ENCODE measurements around the gene GORASP1. TPM values are rescaled to one million over a fixed set of nuclear protein-coding genes. Genes with fewer than 3 reads are reported as not detected.

The GORASP1 gene
- total RNA-seq, 1 experiment from 2014 or later = 38.5 TPM

- Histone ChIP-seq H3K4me2 (ENCODE audit: low read depth, low read length, poor library complexity, severe bottlenecking) (peak overlapping the region; percentile 77), H3K36me3 (ENCODE audit: insufficient read depth, low read length) (no peaks in the 10 kb centered on the region), H3K27me3 (ENCODE audit: low read length) (no peaks in the 10 kb centered on the region), H3K79me2 (ENCODE audit: low read length) (peaks cover 37% of the 10 kb centered on the region), H3K4me1 (ENCODE audit: low read length) (peaks cover 54% of the 10 kb centered on the region), H3K9me2 (replicated peaks; ENCODE audit: insufficient read depth, low read length) (no peaks in the 10 kb centered on the region), H4K20me1 (ENCODE audit: insufficient read depth, low read depth, low read length) (no peaks in the 10 kb centered on the region), H3K9ac (ENCODE audit: low read length) (no peak overlapping the region), H2AFZ (ENCODE audit: low read length) (no peak overlapping the region), H3K9me3 (ENCODE audit: low read length) (no peaks in the 10 kb centered on the region), H3K4me3 (ENCODE audit: low read length) (peak overlapping the region; percentile 92; the same call in 1 of the 2 replicates), H3K27ac (ENCODE audit: low read length) (no peak overlapping the region)
- DNase-seq = no peak
Measured at GRCh38 chr3:39104961-39105686, 2.3 kb downstream of the GORASP1 start.

DNA sequence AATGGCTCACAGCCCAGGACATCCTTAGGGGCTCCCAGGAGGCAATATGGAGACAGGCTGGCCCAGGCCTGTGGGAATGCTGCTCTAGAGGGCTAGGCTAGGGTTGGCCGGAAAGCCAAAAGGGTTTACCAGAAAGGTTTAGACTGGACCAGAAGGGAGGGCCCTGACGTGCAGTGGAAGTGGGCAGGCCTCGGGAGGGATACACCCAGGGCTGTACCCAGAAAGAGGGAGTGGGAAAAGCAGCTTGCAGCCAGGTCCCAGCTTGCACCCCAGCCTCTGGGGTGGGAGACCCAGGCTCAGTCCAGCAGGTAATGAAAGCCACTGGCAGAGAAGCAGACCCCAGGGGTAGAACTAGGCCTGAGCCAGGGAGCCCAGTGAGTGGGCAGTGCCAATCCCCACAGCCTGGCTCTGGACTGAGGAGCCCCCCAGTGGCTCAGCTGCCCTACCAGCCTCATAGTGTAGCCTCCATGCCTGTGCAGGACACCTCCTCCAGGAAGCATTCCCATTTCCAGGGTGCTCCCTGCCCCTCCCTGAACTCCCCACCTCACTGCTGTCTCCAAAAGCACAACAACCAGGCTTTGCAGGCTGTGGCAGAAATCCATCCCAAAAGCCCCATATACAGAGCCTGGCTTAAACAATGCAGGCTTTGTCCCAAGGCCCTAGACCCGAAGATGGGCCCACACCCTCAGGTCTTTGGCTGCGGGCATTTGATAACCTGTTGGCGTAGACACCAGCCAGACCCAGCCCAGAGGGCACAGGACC lies 3.5 kb downstream of the GORASP1 start:
- no peak overlapping the region for H2AFZ ChIP-seq (ENCODE audit: low read length)
- peak overlapping the region; percentile 28; the same call in 1 of the 2 replicates for H3K27ac ChIP-seq (ENCODE audit: low read length)
- no peaks in the 10 kb centered on the region for H3K9me2 ChIP-seq (replicated peaks; ENCODE audit: insufficient read depth, low read length)
- H3K9ac ChIP-seq (ENCODE audit: low read length) = no peak overlapping the region
- no peaks in the 10 kb centered on the region for H3K9me3 ChIP-seq (ENCODE audit: low read length)
- no peaks in the 10 kb centered on the region for H4K20me1 ChIP-seq (ENCODE audit: insufficient read depth, low read depth, low read length)
- no peaks in the 10 kb centered on the region for H3K27me3 ChIP-seq (ENCODE audit: low read length)
- no peak overlapping the region for H3K4me3 ChIP-seq (ENCODE audit: low read length)
- H3K4me1 ChIP-seq (ENCODE audit: low read length) = peaks cover 49% of the 10 kb centered on the region
- H3K4me2 ChIP-seq (ENCODE audit: low read depth, low read length, poor library complexity, severe bottlenecking) = no peak overlapping the region
- peaks cover 37% of the 10 kb centered on the region for H3K79me2 ChIP-seq (ENCODE audit: low read length)
- no peaks in the 10 kb centered on the region; the same call in 1 of the 2 replicates for H3K36me3 ChIP-seq (ENCODE audit: insufficient read depth, low read length)
- no peak for DNase-seq

DNA sequence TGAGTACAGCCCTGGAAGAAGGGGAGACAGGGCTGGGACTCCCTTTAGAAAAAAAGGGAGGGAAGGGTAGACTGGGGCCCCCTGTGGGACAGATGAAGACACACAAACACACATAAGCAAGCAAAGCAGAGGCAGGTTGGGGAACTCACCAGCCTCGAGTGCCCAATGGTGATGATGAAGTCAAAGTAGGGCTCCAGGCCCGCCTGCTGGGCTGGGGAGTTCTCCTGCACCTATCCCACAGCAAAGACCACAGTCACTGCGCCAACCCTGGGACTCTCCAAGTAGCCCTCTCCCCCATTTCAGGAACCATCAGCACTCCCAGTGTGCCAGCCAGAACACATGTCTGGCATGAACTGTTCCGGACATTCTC lies 4.1 kb downstream of the GORASP1 start:
- Histone ChIP-seq H3K27me3 (ENCODE audit: low read length) (no peaks in the 10 kb centered on the region), H2AFZ (ENCODE audit: low read length) (no peak overlapping the region), H3K4me2 (ENCODE audit: low read depth, low read length, poor library complexity, severe bottlenecking) (no peak overlapping the region), H3K79me2 (ENCODE audit: low read length) (peaks cover 37% of the 10 kb centered on the region), H4K20me1 (ENCODE audit: insufficient read depth, low read depth, low read length) (no peaks in the 10 kb centered on the region), H3K4me3 (ENCODE audit: low read length) (no peak overlapping the region), H3K9me2 (replicated peaks; ENCODE audit: insufficient read depth, low read length) (no peaks in the 10 kb centered on the region), H3K9me3 (ENCODE audit: low read length) (no peaks in the 10 kb centered on the region), H3K9ac (ENCODE audit: low read length) (no peak overlapping the region), H3K27ac (ENCODE audit: low read length) (peak overlapping the region; percentile 28; the same call in 1 of the 2 replicates), H3K4me1 (ENCODE audit: low read length) (peaks cover 42% of the 10 kb centered on the region), H3K36me3 (ENCODE audit: insufficient read depth, low read length) (no peaks in the 10 kb centered on the region; the same call in 1 of the 2 replicates)
- peak; percentile 61 for DNase-seq

DNA sequence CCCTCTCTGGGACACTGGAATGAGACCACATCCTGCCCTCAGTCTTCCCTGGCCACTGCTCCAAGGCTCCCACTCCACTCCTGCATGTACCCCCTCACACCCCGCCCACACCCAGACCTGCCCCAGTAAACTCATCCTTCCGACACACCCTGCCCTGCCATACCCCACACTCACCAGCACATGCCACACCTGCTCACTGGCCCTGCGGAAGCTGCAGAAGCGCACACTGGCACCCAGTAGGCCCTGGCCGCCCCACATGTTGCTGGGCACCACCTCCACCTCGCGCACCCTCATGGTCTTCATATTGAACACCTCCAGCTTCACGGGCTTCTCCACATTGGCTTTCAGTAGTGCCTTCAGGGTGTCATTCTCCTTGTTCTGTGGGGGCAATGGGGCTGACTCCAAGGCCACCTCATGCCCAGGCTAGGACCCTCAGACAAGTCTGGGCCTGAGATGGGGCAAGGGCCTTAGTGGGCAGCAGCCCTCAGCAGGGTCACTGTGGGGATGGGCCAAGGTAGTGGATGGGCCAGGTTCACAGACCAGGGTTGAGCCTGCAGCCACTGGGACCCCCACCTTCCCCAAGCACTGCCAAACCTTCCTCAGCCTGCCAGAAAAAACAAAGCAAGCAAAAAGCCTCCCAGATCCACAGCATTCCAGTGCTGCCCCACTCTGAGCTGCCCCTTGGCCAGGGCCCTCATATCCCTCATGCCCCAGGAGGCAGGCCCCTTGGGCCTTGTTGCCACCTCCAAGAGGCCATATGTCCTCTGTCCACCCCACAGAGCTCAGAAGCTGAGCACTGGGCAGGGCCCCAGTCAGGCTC lies 4.7 kb downstream of the GORASP1 start:
- H4K20me1 ChIP-seq (ENCODE audit: insufficient read depth, low read depth, low read length) = no peaks in the 10 kb centered on the region
- H3K79me2 ChIP-seq (ENCODE audit: low read length) = peaks cover 37% of the 10 kb centered on the region
- no peaks in the 10 kb centered on the region for H3K9me2 ChIP-seq (replicated peaks; ENCODE audit: insufficient read depth, low read length)
- H3K9ac ChIP-seq (ENCODE audit: low read length) = no peak overlapping the region
- no peaks in the 10 kb centered on the region; the same call in none of the 2 replicates for H3K36me3 ChIP-seq (ENCODE audit: insufficient read depth, low read length)
- no peak overlapping the region for H3K4me3 ChIP-seq (ENCODE audit: low read length)
- DNase-seq = no peak
- no peaks in the 10 kb centered on the region for H3K9me3 ChIP-seq (ENCODE audit: low read length)
- H3K27me3 ChIP-seq (ENCODE audit: low read length) = no peaks in the 10 kb centered on the region
- H3K4me2 ChIP-seq (ENCODE audit: low read depth, low read length, poor library complexity, severe bottlenecking) = no peak overlapping the region
- H3K27ac ChIP-seq (ENCODE audit: low read length) = no peak overlapping the region; the same call in 1 of the 2 replicates
- no peak overlapping the region for H2AFZ ChIP-seq (ENCODE audit: low read length)
- H3K4me1 ChIP-seq (ENCODE audit: low read length) = peaks cover 37% of the 10 kb centered on the region

GRCh38 chr3:39101022-39101689 lies 6.3 kb downstream of the GORASP1 start:
- Histone ChIP-seq H3K79me2 (ENCODE audit: low read length) (peaks cover 27% of the 10 kb centered on the region), H4K20me1 (ENCODE audit: insufficient read depth, low read depth, low read length) (no peaks in the 10 kb centered on the region), H3K27me3 (ENCODE audit: low read length) (no peaks in the 10 kb centered on the region), H3K4me1 (ENCODE audit: low read length) (peaks cover 31% of the 10 kb centered on the region), H3K4me3 (ENCODE audit: low read length) (no peak overlapping the region), H3K9me3 (ENCODE audit: low read length) (no peaks in the 10 kb centered on the region), H2AFZ (ENCODE audit: low read length) (no peak overlapping the region), H3K36me3 (ENCODE audit: insufficient read depth, low read length) (peaks cover 15% of the 10 kb centered on the region), H3K27ac (ENCODE audit: low read length) (0 out of 2 replicates have a peak overlapping the region, but pooled peaks have one; percentile 9), H3K9me2 (replicated peaks; ENCODE audit: insufficient read depth, low read length) (no peaks in the 10 kb centered on the region), H3K4me2 (ENCODE audit: low read depth, low read length, poor library complexity, severe bottlenecking) (no peak overlapping the region), H3K9ac (ENCODE audit: low read length) (no peak overlapping the region)
- peak; percentile 82 for DNase-seq

GRCh38 chr3:39100500-39100886 lies 6.9 kb downstream of the GORASP1 start:
- no peaks in the 10 kb centered on the region for H4K20me1 ChIP-seq (ENCODE audit: insufficient read depth, low read depth, low read length)

DNA sequence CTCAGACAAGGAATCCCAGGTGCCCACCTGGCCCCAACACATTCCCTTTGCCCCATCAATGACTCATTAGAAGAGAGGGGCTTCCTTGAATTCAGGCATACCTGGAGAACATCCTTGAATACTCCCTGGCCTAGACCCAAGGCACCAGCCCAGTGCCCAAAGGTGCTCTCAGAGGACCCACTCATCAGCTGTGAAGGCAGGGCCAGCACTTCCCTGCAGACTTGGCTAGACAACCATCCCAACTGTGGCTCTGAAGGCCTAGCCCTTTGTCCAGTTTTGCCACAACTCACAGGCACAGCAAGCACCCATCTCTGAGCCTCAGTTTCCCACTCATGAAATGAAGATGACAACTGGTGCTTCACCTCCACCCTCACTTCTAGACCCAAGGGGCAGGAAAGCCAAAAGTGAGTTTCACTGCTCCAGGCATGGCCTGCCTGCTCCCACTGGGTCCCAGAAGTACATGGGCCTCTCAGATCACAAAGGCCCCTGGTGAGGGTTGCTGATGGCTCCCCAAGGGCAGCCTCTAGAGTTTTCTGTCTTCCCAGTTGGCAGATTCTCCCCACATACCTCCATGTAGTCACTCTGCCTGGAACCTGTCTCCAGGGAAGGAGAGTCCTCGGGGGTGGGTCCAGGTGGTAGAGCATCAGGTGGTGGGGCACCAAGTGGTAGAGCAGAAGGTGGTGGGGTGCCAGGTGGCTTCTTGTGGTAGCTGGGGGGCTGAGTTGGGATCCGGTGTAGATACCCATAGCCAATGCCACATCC lies 7.5 kb downstream of the GORASP1 start:
- no peaks in the 10 kb centered on the region for H3K9me2 ChIP-seq (replicated peaks; ENCODE audit: insufficient read depth, low read length)
- H3K27me3 ChIP-seq (ENCODE audit: low read length) = no peaks in the 10 kb centered on the region
- H3K4me2 ChIP-seq (ENCODE audit: low read depth, low read length, poor library complexity, severe bottlenecking) = no peak overlapping the region
- H3K4me3 ChIP-seq (ENCODE audit: low read length) = no peak overlapping the region
- H3K36me3 ChIP-seq (ENCODE audit: insufficient read depth, low read length) = peaks cover 26% of the 10 kb centered on the region
- H4K20me1 ChIP-seq (ENCODE audit: insufficient read depth, low read depth, low read length) = no peaks in the 10 kb centered on the region
- H3K79me2 ChIP-seq (ENCODE audit: low read length) = peaks cover 15% of the 10 kb centered on the region
- no peak overlapping the region for H3K27ac ChIP-seq (ENCODE audit: low read length)
- no peak overlapping the region for H3K9ac ChIP-seq (ENCODE audit: low read length)
- H2AFZ ChIP-seq (ENCODE audit: low read length) = no peak overlapping the region
- no peak for DNase-seq
- H3K9me3 ChIP-seq (ENCODE audit: low read length) = no peaks in the 10 kb centered on the region
- peaks cover 18% of the 10 kb centered on the region for H3K4me1 ChIP-seq (ENCODE audit: low read length)

More at GRCh38 chr3:39100500-39100886, 6.9 kb downstream of the GORASP1 start:
- Histone ChIP-seq H3K27me3 (ENCODE audit: low read length) (no peaks in the 10 kb centered on the region), H2AFZ (ENCODE audit: low read length) (no peak overlapping the region), H3K27ac (ENCODE audit: low read length) (no peak overlapping the region), H3K9me2 (replicated peaks; ENCODE audit: insufficient read depth, low read length) (no peaks in the 10 kb centered on the region), H3K36me3 (ENCODE audit: insufficient read depth, low read length) (peaks cover 22% of the 10 kb centered on the region), H3K79me2 (ENCODE audit: low read length) (peaks cover 21% of the 10 kb centered on the region), H3K4me2 (ENCODE audit: low read depth, low read length, poor library complexity, severe bottlenecking) (no peak overlapping the region), H3K4me3 (ENCODE audit: low read length) (no peak overlapping the region), H3K9me3 (ENCODE audit: low read length) (no peaks in the 10 kb centered on the region), H3K9ac (ENCODE audit: low read length) (no peak overlapping the region), H3K4me1 (ENCODE audit: low read length) (peaks cover 24% of the 10 kb centered on the region)
- DNase-seq = no peak

Data from Karpas-422 (cell line).